ENCODE results near the gene AP2S1. TPM values are rescaled to one million over a fixed set of nuclear protein-coding genes. Genes with fewer than 3 reads are reported as not detected.

Gene AP2S1
- total RNA-seq, 2 experiments from 2014 or later, result 103 to 110 TPM

DNA sequence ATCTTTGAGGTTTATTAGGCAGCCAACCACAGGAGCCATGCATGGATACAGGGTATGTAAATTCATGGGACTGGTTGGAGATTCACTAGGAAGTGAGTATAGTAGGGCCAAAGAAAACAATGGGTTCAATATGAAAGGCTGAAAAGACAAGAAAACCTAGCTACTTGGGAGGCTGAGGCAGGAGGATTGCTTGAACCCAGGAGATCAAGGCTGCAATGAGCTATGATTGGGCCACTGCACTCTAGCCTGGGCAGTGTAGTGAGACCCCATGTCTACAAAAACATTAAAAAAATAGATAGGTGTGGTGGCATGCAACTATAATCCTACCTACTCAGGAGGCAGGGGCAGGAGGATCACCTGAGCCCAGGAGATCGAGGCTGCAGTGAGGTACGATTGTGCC, 51.9 kb downstream of the AP2S1 start:
- POLR2A ChIA-PET, result no interaction called here
- H3K36me3 Mint-ChIP-seq, result no peaks in the 10 kb centered on the region

DNA sequence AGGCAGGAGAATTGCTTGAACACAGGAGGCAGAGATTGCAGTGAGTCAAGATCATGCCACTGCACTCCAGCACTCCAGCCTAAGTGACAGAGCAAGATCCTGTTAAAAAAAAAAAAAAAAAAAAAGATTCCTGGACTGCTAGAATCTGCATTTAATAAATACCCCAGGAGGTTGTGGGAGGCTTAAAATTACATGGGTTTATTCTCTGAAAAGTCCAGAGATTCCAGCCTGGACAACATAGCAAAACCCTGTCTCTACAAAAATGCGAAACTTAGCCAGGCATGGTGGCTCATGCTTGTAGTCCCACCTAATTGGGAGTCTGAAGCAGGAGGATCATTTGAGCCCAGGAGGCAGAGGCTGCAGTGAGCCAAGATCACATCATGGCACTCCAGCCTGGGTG, 52.8 kb downstream of the AP2S1 start:
- H3K27ac Mint-ChIP-seq, result no peak overlapping the region
- DNase-seq, result no peak
- peaks cover 3% of the 10 kb centered on the region for H3K27me3 Mint-ChIP-seq
- no peak for ATAC-seq (ENCODE audit: low read depth)
- peaks cover 2% of the 10 kb centered on the region for H3K4me1 Mint-ChIP-seq
- no peak overlapping the region for H3K4me3 Mint-ChIP-seq
- no peaks in the 10 kb centered on the region for H3K9me3 Mint-ChIP-seq
- no peaks in the 10 kb centered on the region for H3K36me3 Mint-ChIP-seq
- POLR2A ChIA-PET, result no interaction called here

More for the DNA sequence above, 51.9 kb downstream of the AP2S1 start:
- Mint-ChIP-seq H3K4me3 (no peak overlapping the region), H3K27ac (no peak overlapping the region), H3K27me3 (peaks cover 3% of the 10 kb centered on the region), H3K4me1 (no peaks in the 10 kb centered on the region), H3K9me3 (no peaks in the 10 kb centered on the region)
- DNase-seq (no peak), ATAC-seq (ENCODE audit: low read depth) (no peak)

DNA sequence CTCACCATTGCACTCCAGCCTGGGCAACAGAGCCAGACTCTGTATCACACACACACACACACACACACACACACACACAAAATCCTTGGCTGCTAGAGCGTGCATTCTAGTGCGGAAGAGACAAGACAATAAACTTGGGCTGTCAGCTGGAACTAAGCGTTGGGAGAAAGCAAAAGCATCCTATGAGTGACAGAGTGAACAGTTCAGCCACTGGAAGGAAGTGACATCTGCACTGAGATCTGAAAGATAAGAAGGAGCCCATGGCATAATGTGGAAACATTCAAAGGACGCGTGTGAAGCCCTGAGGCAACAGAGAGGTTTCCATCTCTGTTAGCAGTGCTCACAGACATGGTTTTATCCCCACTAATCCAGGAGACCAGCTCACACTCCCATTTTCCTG, 58.7 kb downstream of the AP2S1 start:
- Mint-ChIP-seq H3K4me1 (peaks cover 29% of the 10 kb centered on the region), H3K4me3 (peak overlapping the region; percentile 65), H3K9me3 (no peaks in the 10 kb centered on the region), H3K27me3 (peaks cover 2% of the 10 kb centered on the region), H3K27ac (peak overlapping the region; percentile 84), H3K36me3 (no peaks in the 10 kb centered on the region)
- POLR2A ChIA-PET, result interaction anchor here (0.7 to 3.1 kb wide), 4 partner anchors 9 to 192 kb away, joined by 3 to 15 read pairs (median 6); no protein-coding TSS in a partner anchor
- ATAC-seq (ENCODE audit: low read depth) (peak; percentile 43), DNase-seq (peak; percentile 43)

DNA sequence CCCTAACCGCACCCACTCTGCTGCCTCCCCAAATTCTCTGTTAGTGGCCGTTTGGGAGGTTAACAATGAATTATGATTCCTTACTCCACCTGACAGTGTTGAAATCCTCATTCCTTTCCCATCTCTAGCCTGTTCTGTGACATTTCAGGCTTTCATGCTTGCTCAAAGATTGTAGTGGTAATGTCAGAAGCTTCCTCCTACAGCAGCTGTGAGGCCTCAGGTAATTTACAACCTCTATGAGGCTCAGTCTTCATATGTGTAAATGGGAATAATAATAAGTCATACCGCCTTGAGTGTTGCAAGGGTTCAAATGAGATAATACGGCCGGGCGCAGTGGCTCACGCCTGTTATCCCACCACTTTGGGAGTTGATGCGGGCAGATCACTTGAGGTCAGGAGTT, 61.3 kb downstream of the AP2S1 start:
- H3K9me3 Mint-ChIP-seq, result no peaks in the 10 kb centered on the region
- H3K4me3 Mint-ChIP-seq, result no peak overlapping the region
- peaks cover 22% of the 10 kb centered on the region for H3K36me3 Mint-ChIP-seq
- peaks cover 47% of the 10 kb centered on the region for H3K4me1 Mint-ChIP-seq
- peak overlapping the region; percentile 92 for H3K27ac Mint-ChIP-seq
- H3K27me3 Mint-ChIP-seq, result peaks cover 2% of the 10 kb centered on the region
- DNase-seq (no peak), ATAC-seq (ENCODE audit: low read depth) (no peak)
- POLR2A ChIA-PET, result interaction anchor here (0.8 to 6.2 kb wide), 14 partner anchors 9 to 324 kb away, joined by 3 to 160 read pairs (median 6); partner anchors contain the start of genes AP2S1 and ZC3H4

DNA sequence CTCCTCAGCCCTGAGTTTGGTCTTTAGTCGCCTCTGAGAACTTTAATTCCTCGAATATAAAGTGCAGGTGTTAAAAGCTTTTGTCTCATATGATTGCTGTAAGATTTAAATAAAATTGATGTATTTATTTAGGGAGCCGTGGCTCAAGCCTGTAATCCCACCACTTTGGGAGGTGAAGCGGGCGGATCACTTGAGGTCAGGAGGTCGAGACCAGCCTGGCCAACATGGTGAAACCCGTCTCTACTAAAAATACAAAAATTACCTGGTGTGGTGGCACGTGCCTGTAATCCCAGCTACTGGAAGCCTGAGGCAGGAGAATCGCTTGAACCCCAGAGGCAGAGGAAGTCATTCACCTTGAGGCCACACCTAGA, 61.7 kb downstream of the AP2S1 start:
- POLR2A ChIA-PET, result interaction anchor here (0.6 to 6.2 kb wide), 27 partner anchors 8 to 369 kb away, joined by 3 to 160 read pairs (median 4); partner anchors contain the start of genes AP2S1, ARHGAP35, PRKD2 and ZC3H4
- ATAC-seq (ENCODE audit: low read depth), result no peak
- H3K27me3 Mint-ChIP-seq, result peaks cover 2% of the 10 kb centered on the region
- DNase-seq, result no peak
- H3K9me3 Mint-ChIP-seq, result no peaks in the 10 kb centered on the region
- H3K36me3 Mint-ChIP-seq, result peaks cover 26% of the 10 kb centered on the region
- peak overlapping the region; percentile 91 for H3K4me3 Mint-ChIP-seq
- peak overlapping the region; percentile 92 for H3K27ac Mint-ChIP-seq
- peaks cover 51% of the 10 kb centered on the region for H3K4me1 Mint-ChIP-seq

DNA sequence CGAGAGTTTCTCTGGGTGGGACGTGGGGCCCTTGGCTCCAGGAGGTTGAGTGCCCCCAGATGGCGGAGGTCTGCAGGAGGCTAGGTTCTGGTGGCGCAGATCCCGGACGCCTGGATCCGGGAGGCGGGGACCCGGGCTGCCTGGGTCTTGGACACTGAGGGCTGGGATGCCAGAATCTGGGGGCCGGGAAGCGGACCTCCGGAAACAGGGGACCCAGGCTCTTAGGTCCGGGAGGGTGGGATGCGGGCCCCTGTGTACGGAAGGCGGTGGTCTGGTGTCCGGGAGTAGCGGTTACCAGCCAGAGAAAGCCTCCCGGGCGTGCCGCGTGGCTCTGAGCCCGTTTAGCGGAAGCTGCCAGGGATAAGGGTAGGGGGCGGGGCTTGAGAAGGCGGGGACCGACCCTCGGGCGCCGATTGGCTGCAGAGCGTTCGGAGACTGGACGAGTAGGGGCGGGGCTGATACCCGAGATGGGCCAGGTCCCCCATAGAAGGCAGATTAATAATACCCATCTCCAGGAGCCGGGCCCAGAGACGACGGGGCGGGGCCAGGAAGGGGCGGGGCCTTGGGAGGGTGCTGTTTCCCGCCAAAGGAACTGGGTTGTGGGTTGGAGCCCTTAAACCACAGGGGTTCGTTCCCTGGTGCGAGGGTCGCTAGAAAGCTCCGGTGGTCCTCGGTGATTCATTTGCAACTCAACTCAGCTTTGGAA, 62.2 kb downstream of the AP2S1 start, which contains the start of gene SLC1A5:
Gene SLC1A5, minus strand, starts transcription at position 333 of the 706 bp plus-strand sequence. CDS start 629 bp downstream, outside the sequence.
- Mint-ChIP-seq H3K4me3 (peak within 1 kb of the TSS; percentile 91), H3K27ac (peak within 1 kb of the TSS; percentile 92), H3K9me3 (no peaks in the 10 kb centered on the region), H3K4me1 (peaks cover 56% of the 10 kb centered on the region), H3K27me3 (peaks cover 2% of the 10 kb centered on the region), H3K36me3 (peaks cover 31% of the 10 kb centered on the region)
- ATAC-seq (ENCODE audit: low read depth) (peak; percentile 68), DNase-seq (peak; percentile 98)
- POLR2A ChIA-PET, result interaction anchor here (0.6 to 6.2 kb wide), 29 partner anchors 8 to 370 kb away, joined by 3 to 160 read pairs (median 4); partner anchors contain the start of genes AP2S1, ARHGAP35, PRKD2 and ZC3H4

Other genes starting within 250 kb of the AP2S1 start
- 100 to 1,000 TPM; 485 to 503 TPM for gene CALM3, start 249.5 kb downstream of the AP2S1 start, total RNA-seq
- gene PTGIR, start 225.8 kb downstream of the AP2S1 start, total RNA-seq, result 1 to 10 TPM; 8.0 to 8.5 TPM
- gene GNG8, start 214.6 kb downstream of the AP2S1 start, total RNA-seq, result 1 to 10 TPM in 1 of 2 experiments, not detected in 1; 2.4 TPM
- under 1 TPM; 0.42 to 0.48 TPM for gene DACT3, start 189.7 kb downstream of the AP2S1 start, total RNA-seq
- 100 to 1,000 TPM; 166 to 173 TPM for gene PRKD2, start 133.7 kb downstream of the AP2S1 start, total RNA-seq
- 10 to 100 TPM; 17.8 to 18.1 TPM for gene FKRP, start 104.8 kb downstream of the AP2S1 start, total RNA-seq
- 10 to 100 TPM; 79.2 to 87.5 TPM for gene STRN4, start 104.4 kb downstream of the AP2S1 start, total RNA-seq
- 100 to 1,000 TPM; 121 to 127 TPM for gene SLC1A5, start 62.3 kb downstream of the AP2S1 start, total RNA-seq
- gene ARHGAP35, start 10.2 kb upstream of the AP2S1 start, total RNA-seq, result 10 to 100 TPM; 38.8 to 42.7 TPM
- under 1 TPM; 0.43 to 0.61 TPM for gene NPAS1, start 169.0 kb upstream of the AP2S1 start, total RNA-seq
- gene TMEM160, start 197.8 kb upstream of the AP2S1 start, total RNA-seq, result 10 to 100 TPM; 54.7 to 59.0 TPM